NT2/D1 (cell line): Measurements from ENCODE around the gene LDLRAD4.
"Not testable (repeated sequence)": the region's sequence is repeated elsewhere in the genome, so short reads cannot be mapped to it uniquely, and the experiment has no call there.

Experiments
- DNase-seq: peaks from one replicate; pipeline ENCODE4 v3.0.0-alpha.2; 2011; ENCODE audit warnings: low read depth, low spot score
- H3K27me3 ChIP-seq: 2 replicates; pipeline ENCODE4 v1.6.0; 2011; ENCODE audit warnings: mild to moderate bottlenecking; ENCODE audit not compliant: insufficient read length, insufficient read depth
- H3K36me3 ChIP-seq: 2 replicates; pipeline ENCODE4 v1.6.1; 2011; ENCODE audit warnings: mild to moderate bottlenecking, low read length, mixed read lengths; ENCODE audit not compliant: insufficient read depth, insufficient read length
- H3K4me1 ChIP-seq: 2 replicates; pipeline ENCODE4 v1.5.1; 2011; ENCODE audit not compliant: insufficient read depth, insufficient read length
- H3K4me3 ChIP-seq: 2 replicates; pipeline ENCODE4 v1.5.1; 2011; ENCODE audit warnings: low read depth; ENCODE audit not compliant: insufficient read length
- H3K9ac ChIP-seq: 2 replicates; pipeline ENCODE4 v1.6.0; 2011; ENCODE audit warnings: low read depth; ENCODE audit not compliant: insufficient read length
- H3K9me3 ChIP-seq: 2 replicates; pipeline ENCODE4 v1.5.1; 2011; ENCODE audit warnings: mild to moderate bottlenecking, low read length; ENCODE audit not compliant: insufficient read depth
- SUZ12 ChIP-seq: IDR thresholded peaks from 2 replicates; pipeline ENCODE4 v1.6.1; 2011; ENCODE audit not compliant: insufficient read length, insufficient read depth; ENCODE audit errors: extremely low read depth
- YY1 ChIP-seq: IDR thresholded peaks from 2 replicates; pipeline ENCODE4 v1.6.1; 2011; ENCODE audit not compliant: insufficient read length, insufficient read depth
- ZNF274 ChIP-seq: IDR thresholded peaks from 2 replicates; pipeline ENCODE4 v1.6.1; 2011; ENCODE audit warnings: mild to moderate bottlenecking, low read depth, low read length

Gene LDLRAD4

DNA sequence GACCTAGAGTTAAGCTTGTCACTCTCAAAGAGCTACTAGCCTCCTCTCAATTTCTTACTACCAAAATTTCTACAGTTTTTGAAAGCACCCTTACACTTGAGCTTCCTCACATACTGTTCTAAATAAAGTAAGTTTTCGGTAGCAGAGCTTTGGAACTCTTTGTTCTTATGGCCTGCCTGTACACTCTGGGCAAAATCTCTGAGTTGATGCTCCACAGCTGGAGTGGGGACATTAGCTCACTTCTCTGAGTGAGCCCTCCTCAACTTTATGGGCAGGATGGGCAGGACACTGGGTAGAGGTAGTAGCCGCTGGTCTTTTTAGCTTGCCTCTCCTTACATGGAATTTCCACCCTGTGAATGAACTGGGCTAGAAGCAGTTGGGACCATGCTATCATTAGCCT, 380.0 kb downstream of the LDLRAD4 start:
- no peaks in the 10 kb centered on the region for H3K27me3 ChIP-seq
- no peak for DNase-seq
- no peak overlapping the region for H3K9ac ChIP-seq
- H3K36me3 ChIP-seq: no peaks in the 10 kb centered on the region
- no peak for TF ChIP-seq SUZ12
- TF ChIP-seq ZNF274: no peak
- TF ChIP-seq YY1: no peak
- peaks cover 1% of the 10 kb centered on the region for H3K4me1 ChIP-seq
- peaks cover 23% of the 10 kb centered on the region for H3K9me3 ChIP-seq
- no peak overlapping the region for H3K4me3 ChIP-seq

DNA sequence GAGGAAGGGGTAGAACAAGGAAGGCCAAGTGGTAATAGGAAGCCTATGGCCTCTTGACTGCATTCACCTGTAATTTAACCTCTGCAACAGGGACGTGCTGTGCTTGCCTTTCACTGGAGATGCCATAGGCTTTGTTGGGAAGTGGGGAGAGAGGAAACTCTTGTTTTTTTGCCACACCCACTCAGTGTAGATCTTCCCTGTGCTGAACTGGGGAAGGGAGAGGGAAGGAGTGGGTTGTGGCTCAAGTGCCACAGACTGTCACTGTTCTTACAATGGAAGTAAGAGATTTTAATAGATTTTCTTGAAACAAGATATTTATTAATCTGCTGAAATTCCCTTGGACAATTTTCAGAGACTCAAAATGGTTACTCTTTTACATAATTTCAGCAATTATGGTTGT, 380.5 kb downstream of the LDLRAD4 start:
- H3K36me3 ChIP-seq: no peaks in the 10 kb centered on the region
- peaks cover 4% of the 10 kb centered on the region for H3K4me1 ChIP-seq
- TF ChIP-seq SUZ12 (no peak), YY1 (no peak), ZNF274 (no peak)
- no peak overlapping the region for H3K9ac ChIP-seq
- H3K4me3 ChIP-seq: no peak overlapping the region
- DNase-seq: no peak
- no peaks in the 10 kb centered on the region for H3K27me3 ChIP-seq
- H3K9me3 ChIP-seq: peaks cover 23% of the 10 kb centered on the region

GRCh38 chr18:13603304-13604019, 384.9 kb downstream of the LDLRAD4 start:
- Histone ChIP-seq H3K9ac (no peak overlapping the region), H3K4me3 (no peak overlapping the region)

GRCh38 chr18:13604786-13605185, 386.2 kb downstream of the LDLRAD4 start:
- Histone ChIP-seq H3K4me3 (no peak overlapping the region), H3K36me3 (no peaks in the 10 kb centered on the region), H3K9ac (no peak overlapping the region), H3K27me3 (no peaks in the 10 kb centered on the region), H3K9me3 (no peaks in the 10 kb centered on the region), H3K4me1 (peaks cover 7% of the 10 kb centered on the region)
- no peak for DNase-seq
- no peak for TF ChIP-seq SUZ12
- TF ChIP-seq YY1: no peak
- TF ChIP-seq ZNF274: no peak

More at GRCh38 chr18:13603304-13604019, 384.9 kb downstream of the LDLRAD4 start:
- no peak for TF ChIP-seq ZNF274
- TF ChIP-seq SUZ12: no peak
- no peak for TF ChIP-seq YY1
- H3K4me1 ChIP-seq: peaks cover 7% of the 10 kb centered on the region
- no peak for DNase-seq
- no peaks in the 10 kb centered on the region for H3K9me3 ChIP-seq
- H3K27me3 ChIP-seq: no peaks in the 10 kb centered on the region
- no peaks in the 10 kb centered on the region for H3K36me3 ChIP-seq

- Histone ChIP-seq H3K9me3 (no peaks in the 10 kb centered on the region), H3K9ac (no peak overlapping the region), H3K36me3 (no peaks in the 10 kb centered on the region), H3K4me3 (no peak overlapping the region), H3K4me1 (peaks cover 7% of the 10 kb centered on the region), H3K27me3 (no peaks in the 10 kb centered on the region)
- no peak for DNase-seq
- TF ChIP-seq SUZ12: no peak
- no peak for TF ChIP-seq ZNF274
- TF ChIP-seq YY1: no peak
These were observed 386.9 kb downstream of the LDLRAD4 start for GRCh38 chr18:13605477-13605876.

DNA sequence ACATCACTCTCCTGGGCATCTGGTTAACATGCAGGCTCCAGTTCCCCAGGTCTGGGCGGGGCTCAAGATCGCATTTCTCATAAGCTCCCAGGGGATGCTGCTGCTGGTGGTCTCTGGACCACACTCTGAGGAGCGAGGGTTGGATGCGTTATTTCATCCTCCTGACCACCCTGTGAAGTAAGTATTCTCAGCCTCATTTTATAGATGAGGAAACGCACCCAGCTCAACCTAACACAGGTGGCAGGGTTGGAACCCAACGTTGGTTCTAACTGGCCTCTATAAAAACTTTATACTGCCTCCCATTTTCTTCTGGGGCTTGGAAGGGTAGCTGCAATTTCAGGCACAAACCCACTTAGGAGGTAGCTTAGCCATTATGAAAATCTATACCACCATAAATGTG, 387.3 kb downstream of the LDLRAD4 start:
- no peaks in the 10 kb centered on the region for H3K36me3 ChIP-seq
- TF ChIP-seq SUZ12: no peak
- TF ChIP-seq ZNF274: no peak
- TF ChIP-seq YY1: no peak
- no peak overlapping the region for H3K4me3 ChIP-seq
- H3K9ac ChIP-seq: no peak overlapping the region
- DNase-seq: no peak
- no peaks in the 10 kb centered on the region for H3K9me3 ChIP-seq
- peaks cover 7% of the 10 kb centered on the region for H3K4me1 ChIP-seq
- H3K27me3 ChIP-seq: no peaks in the 10 kb centered on the region

GRCh38 chr18:13606604-13607254, 388.2 kb downstream of the LDLRAD4 start:
- H3K9ac ChIP-seq: no peak overlapping the region
- H3K4me1 ChIP-seq: peaks cover 7% of the 10 kb centered on the region
- H3K4me3 ChIP-seq: no peak overlapping the region
- no peaks in the 10 kb centered on the region for H3K36me3 ChIP-seq
- H3K9me3 ChIP-seq: no peaks in the 10 kb centered on the region
- no peaks in the 10 kb centered on the region for H3K27me3 ChIP-seq
- no peak for TF ChIP-seq SUZ12
- TF ChIP-seq YY1: no peak
- no peak for TF ChIP-seq ZNF274
- no peak for DNase-seq

GRCh38 chr18:13608024-13608562, 389.5 kb downstream of the LDLRAD4 start:
- not testable (repeated sequence) for DNase-seq, H3K4me3 ChIP-seq, H3K27me3 ChIP-seq, H3K36me3 ChIP-seq, H3K9ac ChIP-seq, H3K4me1 ChIP-seq, H3K9me3 ChIP-seq
